HepG2 (cell line): ENCODE measurements around the gene MAP3K14. TPM values are rescaled to one million over a fixed set of nuclear protein-coding genes. Genes with fewer than 3 reads are reported as not detected.

Experiments
- DZIP1 ChIP-seq: sonication (generic); formaldehyde crosslinking; IDR thresholded peaks from 2 replicates; pipeline ENCODE4 v1.5.0; 2020; ENCODE audit warnings: mild to moderate bottlenecking, missing genetic modification reagents
- HNRNPH1 ChIP-seq: fragments of 200-400 bp; formaldehyde crosslinking; optimal IDR thresholded peaks from 2 replicates; pipeline ENCODE3; 2017; ENCODE audit warnings: mild to moderate bottlenecking, low read depth, low read length
- KLF16 ChIP-seq, 2 experiments: sonication (generic) in 1 of 2; formaldehyde crosslinking in 1 of 2; IDR thresholded peaks; 2 replicates each; pipeline versions ENCODE4 v1.6.1 to v1.8.0; 2016 to 2023; ENCODE audit warnings: missing genetic modification reagents in 2 of 2, missing compliant biosample characterization in 1 of 2
- MLXIP ChIP-seq: sonication (generic); formaldehyde crosslinking; IDR thresholded peaks from 2 replicates; pipeline ENCODE4 v1.9.0; 2021; ENCODE audit warnings: missing genetic modification reagents, borderline replicate concordance
- MXD4 ChIP-seq: IDR thresholded peaks from 2 replicates; pipeline ENCODE4 v1.6.1; 2016; ENCODE audit warnings: mild to moderate bottlenecking, missing biosample characterization, missing genetic modification reagents
- NR2F6 ChIP-seq, 2 experiments: IDR thresholded peaks; 2 replicates each; pipeline ENCODE4 v1.6.1; 2016; ENCODE audit warnings: antibody characterized with exemption in 1 of 2, mild to moderate bottlenecking in 1 of 2
- PLRG1 ChIP-seq: fragments of 450-650 bp; conservative IDR thresholded peaks from 2 replicates; pipeline ENCODE4 v1.6.1; 2016
- RNF2 ChIP-seq: fragments of 450-650 bp; conservative IDR thresholded peaks from 2 replicates; pipeline ENCODE4 v1.6.1; 2016; ENCODE audit warnings: low read depth
- SUZ12 ChIP-seq: fragments of 150-350 bp; IDR thresholded peaks from 2 replicates; pipeline ENCODE4 v1.6.1; 2014; ENCODE audit warnings: low read depth, low read length
- TOPORS ChIP-seq: sonication (generic); formaldehyde crosslinking; IDR thresholded peaks from 2 replicates; pipeline ENCODE4 v1.8.0; 2023; ENCODE audit warnings: mild to moderate bottlenecking, missing genetic modification reagents
- ZNF557 ChIP-seq: sonication (generic); formaldehyde crosslinking; IDR thresholded peaks from 2 replicates; pipeline ENCODE4 v1.4.0; 2020; ENCODE audit warnings: missing genetic modification reagents
- ZNF614 ChIP-seq: IDR thresholded peaks from 2 replicates; pipeline ENCODE4 v1.6.1; 2018; ENCODE audit warnings: missing biosample characterization, missing genetic modification reagents, inconsistent platforms, borderline replicate concordance
- ZNF749 ChIP-seq: sonication (generic); formaldehyde crosslinking; IDR thresholded peaks from 2 replicates; pipeline ENCODE4 v1.8.0; 2022; ENCODE audit warnings: mild to moderate bottlenecking, missing genetic modification reagents, moderate library complexity, borderline replicate concordance
- ZNF781 ChIP-seq: sonication (generic); formaldehyde crosslinking; IDR thresholded peaks from 2 replicates; pipeline ENCODE4 v1.5.1; 2020; ENCODE audit warnings: borderline replicate concordance, mild to moderate bottlenecking, missing genetic modification reagents; ENCODE audit errors: not compliant biosample characterization
- polyA plus RNA-seq, 8 experiments: library from polyadenylated mRNA; depleted of rRNA in 3 of 8; stranded (reverse) in 7 of 8; unstranded in 1 of 8; fragments of >200 nt; fragmentation: Illumina TruSeq in 4 of 8; extraction: Trizol in 4 of 8; gene quantifications; 2 replicates each; pipeline versions ENCODE4 v1.2.1 to v1.2.3, GENCODE V29; 2011 to 2016; ENCODE audit warnings: low read depth in 4 of 8, missing spikeins in 1 of 8, mixed read lengths in 1 of 8; ENCODE audit not compliant: insufficient read depth in 1 of 8
- total RNA-seq, 5 experiments: library from RNA; depleted of rRNA; stranded (reverse); fragments of >200 nt; fragmentation: Illumina TruSeq; extraction: Trizol; gene quantifications; 2 replicates each; pipeline ENCODE4 v1.2.3, GENCODE V29; 2016; ENCODE audit warnings: low read depth in 1 of 5
- TF ChIP-seq, protein P1 (sequence below): IDR thresholded peaks from 2 replicates; pipeline ENCODE4 v1.6.1; 2016; ENCODE audit warnings: mild to moderate bottlenecking
- TF ChIP-seq, protein P2 (sequence below): sonication (generic); formaldehyde crosslinking; IDR thresholded peaks from 2 replicates; pipeline ENCODE4 v1.5.0; 2020; ENCODE audit warnings: mild to moderate bottlenecking, missing genetic modification reagents, moderate library complexity
- TF ChIP-seq, protein P3 (sequence below): sonication (generic); formaldehyde crosslinking; conservative IDR thresholded peaks from 2 replicates; pipeline ENCODE4 v1.4.0; 2020; ENCODE audit warnings: missing genetic modification reagents

Gene MAP3K14
- total and polyA plus RNA-seq, 2 of the 13 experiments (the other 11 are each of a cell fraction or from before 2014, with no cell fraction given): 2.6 TPM

DNA sequence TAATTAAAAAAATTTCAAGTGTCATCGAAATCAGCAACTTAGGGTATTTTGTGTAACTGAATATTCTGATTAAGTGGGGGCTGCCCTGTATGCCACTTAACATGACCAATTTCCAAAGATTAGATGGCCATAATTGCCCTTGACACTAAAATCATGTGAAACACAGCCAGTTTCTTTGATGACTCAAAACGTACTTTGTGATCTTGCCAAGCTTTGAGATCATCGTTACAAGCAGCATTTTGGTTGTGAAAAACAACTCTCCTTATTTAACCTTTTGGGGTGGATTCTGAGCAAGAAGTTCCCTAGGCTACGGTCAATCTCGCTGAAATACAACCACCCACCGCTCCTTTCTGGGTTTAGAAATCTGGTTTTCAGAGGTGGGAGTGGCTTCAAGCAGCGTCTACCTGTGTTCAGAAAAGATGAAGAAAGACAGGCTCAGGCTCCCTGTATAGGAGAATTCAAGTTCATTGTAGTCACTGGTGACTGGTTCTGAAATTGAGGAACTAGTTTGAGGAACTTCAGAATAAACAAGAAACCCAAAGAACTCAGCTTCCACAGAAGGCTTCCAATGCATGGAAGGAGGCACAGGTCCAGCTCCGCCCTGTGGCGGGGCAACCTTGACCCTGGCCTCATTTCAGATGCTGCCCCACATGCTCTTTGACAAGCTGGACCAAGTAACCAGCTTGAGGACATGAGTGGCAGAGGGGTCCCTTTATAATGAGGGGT is 9.4 kb downstream of the MAP3K14 start (continued):
- TF ChIP-seq, protein P1, sequence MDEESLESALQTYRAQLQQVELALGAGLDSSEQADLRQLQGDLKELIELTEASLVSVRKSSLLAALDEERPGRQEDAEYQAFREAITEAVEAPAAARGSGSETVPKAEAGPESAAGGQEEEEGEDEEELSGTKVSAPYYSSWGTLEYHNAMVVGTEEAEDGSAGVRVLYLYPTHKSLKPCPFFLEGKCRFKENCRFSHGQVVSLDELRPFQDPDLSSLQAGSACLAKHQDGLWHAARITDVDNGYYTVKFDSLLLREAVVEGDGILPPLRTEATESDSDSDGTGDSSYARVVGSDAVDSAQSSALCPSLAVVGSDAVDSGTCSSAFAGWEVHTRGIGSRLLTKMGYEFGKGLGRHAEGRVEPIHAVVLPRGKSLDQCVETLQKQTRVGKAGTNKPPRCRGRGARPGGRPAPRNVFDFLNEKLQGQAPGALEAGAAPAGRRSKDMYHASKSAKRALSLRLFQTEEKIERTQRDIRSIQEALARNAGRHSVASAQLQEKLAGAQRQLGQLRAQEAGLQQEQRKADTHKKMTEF (CRISPR knock-in tag): no peak
- TF ChIP-seq PLRG1 (no peak), ZNF614 (CRISPR knock-in tag) (no peak), SUZ12 (no peak), RNF2 (no peak), MXD4 (CRISPR knock-in tag) (no peak), NR2F6 (IDR thresholded peaks at IDR 0.05) (peak; percentile 59; the same call in 1 of the 2 replicates), NR2F6 (CRISPR knock-in tag; IDR thresholded peaks at IDR 0.05) (0 out of 2 replicates have a peak, but pooled peaks have one; percentile 28), ZNF557 (CRISPR knock-in tag) (no peak), DZIP1 (CRISPR knock-in tag) (no peak), MLXIP (no peak), KLF16 (CRISPR knock-in tag; IDR thresholded peaks at IDR 0.05) (0 out of 4 replicates have a peak, but pooled peaks of 1 of the 2 experiments have one; percentile 23), HNRNPH1 (no peak), ZNF781 (CRISPR knock-in tag) (no peak), ZNF749 (CRISPR knock-in tag) (no peak), TOPORS (CRISPR knock-in tag) (no peak)
- TF ChIP-seq, protein P2, sequence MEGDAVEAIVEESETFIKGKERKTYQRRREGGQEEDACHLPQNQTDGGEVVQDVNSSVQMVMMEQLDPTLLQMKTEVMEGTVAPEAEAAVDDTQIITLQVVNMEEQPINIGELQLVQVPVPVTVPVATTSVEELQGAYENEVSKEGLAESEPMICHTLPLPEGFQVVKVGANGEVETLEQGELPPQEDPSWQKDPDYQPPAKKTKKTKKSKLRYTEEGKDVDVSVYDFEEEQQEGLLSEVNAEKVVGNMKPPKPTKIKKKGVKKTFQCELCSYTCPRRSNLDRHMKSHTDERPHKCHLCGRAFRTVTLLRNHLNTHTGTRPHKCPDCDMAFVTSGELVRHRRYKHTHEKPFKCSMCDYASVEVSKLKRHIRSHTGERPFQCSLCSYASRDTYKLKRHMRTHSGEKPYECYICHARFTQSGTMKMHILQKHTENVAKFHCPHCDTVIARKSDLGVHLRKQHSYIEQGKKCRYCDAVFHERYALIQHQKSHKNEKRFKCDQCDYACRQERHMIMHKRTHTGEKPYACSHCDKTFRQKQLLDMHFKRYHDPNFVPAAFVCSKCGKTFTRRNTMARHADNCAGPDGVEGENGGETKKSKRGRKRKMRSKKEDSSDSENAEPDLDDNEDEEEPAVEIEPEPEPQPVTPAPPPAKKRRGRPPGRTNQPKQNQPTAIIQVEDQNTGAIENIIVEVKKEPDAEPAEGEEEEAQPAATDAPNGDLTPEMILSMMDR (CRISPR knock-in tag): no peak
- TF ChIP-seq, protein P3, sequence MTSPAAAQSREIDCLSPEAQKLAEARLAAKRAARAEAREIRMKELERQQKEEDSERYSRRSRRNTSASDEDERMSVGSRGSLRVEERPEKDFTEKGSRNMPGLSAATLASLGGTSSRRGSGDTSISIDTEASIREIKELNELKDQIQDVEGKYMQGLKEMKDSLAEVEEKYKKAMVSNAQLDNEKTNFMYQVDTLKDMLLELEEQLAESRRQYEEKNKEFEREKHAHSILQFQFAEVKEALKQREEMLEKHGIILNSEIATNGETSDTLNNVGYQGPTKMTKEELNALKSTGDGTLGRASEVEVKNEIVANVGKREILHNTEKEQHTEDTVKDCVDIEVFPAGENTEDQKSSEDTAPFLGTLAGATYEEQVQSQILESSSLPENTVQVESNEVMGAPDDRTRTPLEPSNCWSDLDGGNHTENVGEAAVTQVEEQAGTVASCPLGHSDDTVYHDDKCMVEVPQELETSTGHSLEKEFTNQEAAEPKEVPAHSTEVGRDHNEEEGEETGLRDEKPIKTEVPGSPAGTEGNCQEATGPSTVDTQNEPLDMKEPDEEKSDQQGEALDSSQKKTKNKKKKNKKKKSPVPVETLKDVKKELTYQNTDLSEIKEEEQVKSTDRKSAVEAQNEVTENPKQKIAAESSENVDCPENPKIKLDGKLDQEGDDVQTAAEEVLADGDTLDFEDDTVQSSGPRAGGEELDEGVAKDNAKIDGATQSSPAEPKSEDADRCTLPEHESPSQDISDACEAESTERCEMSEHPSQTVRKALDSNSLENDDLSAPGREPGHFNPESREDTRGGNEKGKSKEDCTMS (CRISPR knock-in tag): no peak
